GM19438 (cell line): ENCODE results near the gene LMO7.
A peak's percentile ranks its signal among the peaks of the same experiment; 100 is the strongest.
"Not testable (repeated sequence)": the region's sequence is repeated elsewhere in the genome, so short reads cannot be mapped to it uniquely, and the experiment has no call there.

ENCODE experiments used
- ATAC-seq: cut with Tn5 transposase; IDR thresholded peaks from one replicate; pipeline ENCODE4 v1.9.1; 2021; ENCODE audit warnings: low read depth; ENCODE audit not compliant: unreplicated experiment

LMO7 gene

GRCh38 chr13:75738841-75739240, 102.7 kb downstream of the LMO7 start:
- no peak for ATAC-seq

- no peak for ATAC-seq
These were observed 103.2 kb downstream of the LMO7 start for GRCh38 chr13:75739244-75739868.

DNA sequence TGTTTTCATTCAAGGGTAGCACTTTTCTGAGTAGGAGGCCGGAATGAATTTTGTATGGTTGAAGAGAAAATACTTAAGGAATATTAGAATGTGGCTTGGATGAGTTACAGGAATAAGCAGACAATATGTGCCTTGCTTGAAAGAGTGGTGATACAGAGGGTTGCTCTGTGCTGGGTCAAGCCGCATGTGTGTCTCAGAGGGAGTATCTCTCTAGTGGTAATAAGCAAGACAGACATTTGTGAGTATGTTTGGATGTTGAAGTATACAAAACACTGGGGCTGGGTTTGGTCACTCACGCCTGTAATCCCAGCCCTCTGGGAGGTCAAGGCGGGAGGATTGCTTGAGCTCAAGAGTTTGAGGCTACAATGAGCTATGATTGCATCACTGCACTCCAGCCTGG, 103.9 kb downstream of the LMO7 start:
- no peak for ATAC-seq

DNA sequence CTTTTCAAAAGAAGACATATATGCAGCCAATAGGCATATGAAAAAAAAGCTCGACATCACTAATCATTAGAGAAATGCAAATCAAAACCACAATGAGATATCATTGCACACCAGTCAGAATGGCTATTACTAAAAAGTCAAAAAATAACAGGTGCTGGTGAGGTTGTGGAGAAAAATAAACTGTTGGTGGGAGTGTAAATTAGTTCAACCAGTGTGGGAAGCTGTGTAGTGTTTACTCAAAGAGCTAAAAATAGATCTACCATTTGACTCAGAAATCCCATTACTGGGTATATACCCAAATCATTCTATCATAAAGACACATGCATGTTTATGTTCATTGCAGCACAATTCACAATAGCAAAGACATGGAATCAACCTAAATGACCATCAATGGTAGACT, 106.9 kb downstream of the LMO7 start:
- not testable (repeated sequence) for ATAC-seq

- no peak for ATAC-seq
These were observed 108.0 kb downstream of the LMO7 start for GRCh38 chr13:75744127-75744526.

- no peak for ATAC-seq
These were observed 109.3 kb downstream of the LMO7 start for GRCh38 chr13:75745387-75745786.

GRCh38 chr13:75748874-75749273, 112.7 kb downstream of the LMO7 start:
- no peak for ATAC-seq

DNA sequence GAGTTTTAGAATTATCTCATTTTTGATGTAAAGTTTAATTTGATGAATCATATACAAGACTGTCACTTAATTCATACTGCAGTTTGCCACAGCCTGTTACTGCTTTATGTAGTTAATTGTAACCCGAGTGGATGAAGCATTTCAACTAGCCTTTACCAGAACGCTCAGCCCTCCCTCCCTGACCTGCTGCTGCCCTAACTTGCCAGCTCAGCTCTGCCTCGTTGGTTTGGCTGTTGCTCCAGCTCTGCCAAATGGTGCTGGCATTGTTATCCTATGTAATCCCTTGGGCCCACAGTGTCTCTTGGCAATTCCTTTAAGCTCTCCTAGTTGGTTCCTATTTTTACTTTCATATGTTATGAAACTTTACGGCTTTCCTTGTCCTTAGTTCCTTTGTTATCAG, 113.3 kb downstream of the LMO7 start:
- no peak for ATAC-seq

DNA sequence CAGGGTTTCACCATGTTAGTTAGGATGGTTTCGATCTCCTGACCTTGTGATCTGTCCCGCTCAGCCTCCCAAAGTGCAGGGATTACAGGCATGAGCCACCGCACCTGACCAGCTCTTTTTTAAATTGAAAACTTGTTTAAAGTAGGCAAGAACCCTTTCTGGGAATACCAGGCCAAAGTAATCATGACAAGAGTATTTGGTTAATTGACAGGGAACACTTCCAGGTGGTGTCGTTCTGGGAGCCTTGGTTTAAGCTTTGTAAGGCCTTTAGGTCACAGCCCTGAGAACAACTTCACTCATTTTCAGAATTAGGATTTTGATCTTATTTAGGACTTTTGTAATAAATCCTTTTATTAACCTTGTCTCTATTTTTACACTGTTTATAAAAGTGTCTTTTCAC, 115.2 kb downstream of the LMO7 start:
- ATAC-seq, result no peak

GRCh38 chr13:75752826-75753225, 116.7 kb downstream of the LMO7 start:
- no peak for ATAC-seq

- no peak for ATAC-seq
These were observed 118.8 kb downstream of the LMO7 start for GRCh38 chr13:75754936-75755335.

DNA sequence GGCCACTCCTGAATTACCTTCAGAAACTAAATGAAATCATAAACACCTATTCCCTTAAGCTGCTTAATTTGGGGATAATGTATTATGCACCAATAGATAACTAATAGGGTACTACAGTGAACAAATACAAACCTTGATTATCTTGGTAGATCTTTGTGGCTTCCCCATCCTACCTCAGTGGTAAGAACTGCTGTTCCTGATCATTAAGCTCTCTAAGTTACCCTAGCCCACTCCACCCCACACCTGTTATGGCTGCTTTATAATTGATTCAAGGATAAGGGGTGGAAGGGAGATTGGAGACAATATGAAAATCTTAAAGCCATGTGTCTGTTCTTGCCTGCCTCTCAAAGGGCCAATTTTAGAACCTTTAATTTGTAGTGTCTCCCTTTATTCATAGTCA, 121.2 kb downstream of the LMO7 start:
- no peak for ATAC-seq

GRCh38 chr13:75759531-75759930, 123.4 kb downstream of the LMO7 start:
- no peak for ATAC-seq

DNA sequence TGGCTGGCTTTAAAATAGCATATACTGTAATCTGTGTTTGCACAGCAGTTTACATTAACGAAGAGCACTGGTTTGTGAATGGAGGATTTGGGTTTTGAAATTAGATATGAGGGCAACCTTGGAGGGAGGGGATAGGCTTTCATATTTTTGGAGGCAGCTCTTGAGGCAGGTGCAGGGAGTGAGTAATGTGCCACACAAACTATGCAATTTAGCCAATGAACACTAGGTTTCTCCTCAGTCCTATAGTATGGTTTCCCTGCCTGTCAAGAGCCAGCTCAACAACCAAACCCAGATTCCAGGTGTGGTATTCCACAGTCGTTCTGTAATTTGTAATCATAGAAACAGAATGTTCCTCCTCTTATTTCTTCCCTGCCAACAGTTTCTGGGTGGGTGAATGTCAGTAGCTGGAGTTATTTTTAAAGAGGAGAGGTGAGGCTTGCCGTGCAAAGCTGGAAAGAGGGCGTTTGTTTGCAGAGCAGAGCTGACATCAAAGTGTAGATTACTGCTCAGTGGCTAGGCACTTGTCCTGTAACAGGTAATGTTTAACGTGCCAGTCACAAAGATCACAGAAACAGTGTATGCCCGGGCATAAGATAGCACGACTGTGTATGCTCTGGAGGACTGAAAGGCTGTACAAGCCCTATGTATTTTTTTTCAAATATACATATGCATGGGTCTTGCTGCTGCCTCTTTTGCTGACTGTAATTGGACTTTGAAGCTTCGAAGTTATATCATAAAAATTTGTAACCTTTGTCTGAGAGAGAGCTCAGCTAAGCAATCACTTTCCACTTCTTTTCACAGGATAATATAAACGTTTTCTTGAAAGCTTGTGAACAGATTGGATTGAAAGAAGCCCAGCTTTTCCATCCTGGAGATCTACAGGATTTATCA, 124.2 kb downstream of the LMO7 start:
- ATAC-seq, result peak; percentile 54

GRCh38 chr13:75761369-75761768, 125.2 kb downstream of the LMO7 start:
- no peak for ATAC-seq

- ATAC-seq, result peak; percentile 86
These were observed 126.2 kb downstream of the LMO7 start for GRCh38 chr13:75762076-75762937.

- peak; percentile 23 for ATAC-seq
These were observed 126.8 kb downstream of the LMO7 start for GRCh38 chr13:75762955-75763354.

DNA sequence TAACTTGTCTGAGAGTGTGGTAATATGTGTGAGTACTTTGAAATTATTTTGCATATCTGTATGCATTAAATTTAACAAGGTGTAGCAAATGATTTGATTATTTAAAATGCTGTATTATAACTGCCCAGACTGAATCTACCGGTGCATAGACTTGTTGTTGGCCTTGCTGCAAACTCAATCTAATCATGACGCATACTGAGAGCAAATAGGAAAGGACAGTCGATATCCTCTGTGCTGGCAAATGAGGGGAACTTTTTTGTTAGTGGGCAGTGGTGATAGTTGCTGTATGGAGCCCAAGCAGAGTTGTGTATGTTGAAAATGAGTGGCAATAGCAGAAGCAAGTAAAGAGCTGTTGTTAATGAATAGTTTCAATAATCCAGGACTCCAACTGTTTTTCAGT, 127.4 kb downstream of the LMO7 start:
- ATAC-seq, result no peak

DNA sequence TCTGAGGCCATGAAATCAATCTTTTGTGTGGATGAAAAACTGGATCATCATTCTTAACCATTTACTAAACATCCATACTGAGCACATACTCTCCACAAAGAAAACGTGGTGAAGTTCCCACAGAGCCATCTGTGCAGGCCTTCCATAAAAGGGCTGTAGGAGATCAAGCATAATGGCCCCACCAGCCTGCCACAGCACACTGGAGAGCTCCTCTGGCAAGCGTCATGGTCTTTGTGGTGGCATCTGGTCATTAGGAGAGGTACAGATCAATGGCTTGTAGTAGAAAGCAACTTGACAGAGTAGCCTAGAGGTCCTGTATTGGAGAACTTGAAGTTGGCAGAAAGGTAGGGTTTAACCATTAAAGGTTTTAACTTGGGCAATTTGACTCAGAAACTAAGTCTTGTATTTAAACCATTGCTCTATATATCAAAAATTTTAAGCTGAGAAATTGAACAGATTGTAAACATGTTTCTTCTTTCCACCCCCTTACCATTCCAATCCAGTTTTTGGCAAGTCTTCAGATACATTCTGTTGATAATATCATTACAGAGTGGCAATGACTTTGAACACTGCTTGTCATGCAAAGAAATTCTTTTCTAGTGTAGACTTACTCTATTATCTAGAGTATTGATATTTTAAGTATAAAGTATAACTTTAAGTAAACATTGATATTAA, 128.3 kb downstream of the LMO7 start:
- no peak for ATAC-seq

- ATAC-seq, result no peak
These were observed 128.8 kb downstream of the LMO7 start for GRCh38 chr13:75764926-75765310.

DNA sequence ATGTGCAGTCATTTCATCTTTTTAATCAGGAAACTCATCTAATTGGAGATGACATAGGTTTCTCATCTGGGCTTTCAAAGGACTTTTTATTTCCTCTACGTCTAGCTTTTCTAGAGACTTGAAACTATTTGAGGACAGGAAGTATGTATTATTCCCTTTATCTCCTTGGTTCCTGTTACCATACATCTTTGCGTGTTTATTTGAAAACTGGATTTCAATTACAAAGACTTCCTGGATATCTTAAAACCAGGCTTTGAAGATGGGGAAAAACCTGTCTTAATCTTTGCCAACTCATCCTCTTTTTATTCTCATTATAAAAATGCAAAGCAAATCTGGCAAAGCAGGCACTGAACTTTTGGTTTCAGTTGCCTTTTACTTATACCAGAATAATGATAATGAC, 130.5 kb downstream of the LMO7 start:
- no peak for ATAC-seq
